ENCODE results near the gene LPP.

DNA sequence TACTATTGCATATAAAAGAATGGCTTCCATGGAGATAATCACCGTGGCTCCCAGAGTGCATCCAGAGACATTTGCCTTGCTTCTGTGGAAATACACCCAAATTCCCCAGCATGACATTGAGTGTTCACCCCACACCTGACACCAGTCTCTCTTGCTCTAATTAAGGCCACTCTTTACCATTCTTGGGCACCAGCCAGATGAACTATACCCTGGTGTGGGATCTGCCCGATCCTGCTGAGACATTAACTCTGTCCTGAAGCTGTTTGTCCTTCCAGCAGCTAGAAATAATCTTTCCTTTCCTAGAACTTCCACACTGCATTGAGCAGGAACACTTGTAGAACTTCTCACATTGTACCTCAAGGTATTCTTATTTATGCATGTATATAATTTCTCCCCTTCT, 105.2 kb downstream of the LPP start:
- TF ChIP-seq, protein P1, sequence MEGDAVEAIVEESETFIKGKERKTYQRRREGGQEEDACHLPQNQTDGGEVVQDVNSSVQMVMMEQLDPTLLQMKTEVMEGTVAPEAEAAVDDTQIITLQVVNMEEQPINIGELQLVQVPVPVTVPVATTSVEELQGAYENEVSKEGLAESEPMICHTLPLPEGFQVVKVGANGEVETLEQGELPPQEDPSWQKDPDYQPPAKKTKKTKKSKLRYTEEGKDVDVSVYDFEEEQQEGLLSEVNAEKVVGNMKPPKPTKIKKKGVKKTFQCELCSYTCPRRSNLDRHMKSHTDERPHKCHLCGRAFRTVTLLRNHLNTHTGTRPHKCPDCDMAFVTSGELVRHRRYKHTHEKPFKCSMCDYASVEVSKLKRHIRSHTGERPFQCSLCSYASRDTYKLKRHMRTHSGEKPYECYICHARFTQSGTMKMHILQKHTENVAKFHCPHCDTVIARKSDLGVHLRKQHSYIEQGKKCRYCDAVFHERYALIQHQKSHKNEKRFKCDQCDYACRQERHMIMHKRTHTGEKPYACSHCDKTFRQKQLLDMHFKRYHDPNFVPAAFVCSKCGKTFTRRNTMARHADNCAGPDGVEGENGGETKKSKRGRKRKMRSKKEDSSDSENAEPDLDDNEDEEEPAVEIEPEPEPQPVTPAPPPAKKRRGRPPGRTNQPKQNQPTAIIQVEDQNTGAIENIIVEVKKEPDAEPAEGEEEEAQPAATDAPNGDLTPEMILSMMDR (conservative IDR thresholded peaks at IDR 0.05) = no peak
- no peak for TF ChIP-seq EZH2 (IDR thresholded peaks at IDR 0.05; ENCODE audit: low read depth)

Measured in PC-9 (cell line).